Dermis blood vessel endothelial cell (primary cell): ENCODE measurements around the gene DFFB. TPM values are rescaled to one million over a fixed set of nuclear protein-coding genes. Genes with fewer than 3 reads are reported as not detected.
"Not testable (repeated sequence)": the region's sequence is repeated elsewhere in the genome, so short reads cannot be mapped to it uniquely, and the experiment has no call there.

Experiments
- DNase-seq: peaks from one replicate; pipeline ENCODE4 v3.0.0; 2010
- total RNA-seq: library from RNA; depleted of rRNA; stranded (reverse); fragments of >200 nt; gene quantifications from 2 replicates; pipeline ENCODE4 v1.2.3, GENCODE V29; 2014

The DFFB gene
- total RNA-seq, 1 donor from 2014 or later = 14.8 TPM

GRCh38 chr1:3910857-3911845 is 53.9 kb downstream of the DFFB start:
- peak; percentile 70 for DNase-seq

- DNase-seq = no peak
Observed at GRCh38 chr1:3911981-3912808, 54.9 kb downstream of the DFFB start.

GRCh38 chr1:3912809-3913685 is 55.8 kb downstream of the DFFB start:
- DNase-seq = no peak

GRCh38 chr1:3914331-3914851 is 57.1 kb downstream of the DFFB start:
- DNase-seq = no peak

- no peak for DNase-seq
Observed at GRCh38 chr1:3914911-3915310, 57.6 kb downstream of the DFFB start.

- DNase-seq = no peak
Observed at GRCh38 chr1:3915551-3916121, 58.4 kb downstream of the DFFB start.

GRCh38 chr1:3917761-3918160 is 60.5 kb downstream of the DFFB start:
- no peak for DNase-seq

GRCh38 chr1:3918359-3918758 is 61.1 kb downstream of the DFFB start:
- not testable (repeated sequence) for DNase-seq

- no peak for DNase-seq
Observed at GRCh38 chr1:3918966-3919611, 61.8 kb downstream of the DFFB start.

GRCh38 chr1:3919706-3920105 is 62.4 kb downstream of the DFFB start:
- no peak for DNase-seq

- no peak for DNase-seq
Observed at GRCh38 chr1:3921765-3922164, 64.5 kb downstream of the DFFB start.

GRCh38 chr1:3922201-3922725 is 65.0 kb downstream of the DFFB start:
- no peak for DNase-seq

- DNase-seq = no peak
Observed at GRCh38 chr1:3922851-3923250, 65.6 kb downstream of the DFFB start.

- no peak for DNase-seq
Observed at GRCh38 chr1:3923378-3924185, 66.3 kb downstream of the DFFB start.

GRCh38 chr1:3924186-3924824 is 67.0 kb downstream of the DFFB start:
- DNase-seq = no peak

GRCh38 chr1:3924825-3925220 is 67.5 kb downstream of the DFFB start:
- no peak for DNase-seq

GRCh38 chr1:3925256-3925655 is 68.0 kb downstream of the DFFB start:
- DNase-seq = no peak

GRCh38 chr1:3925762-3926161 is 68.5 kb downstream of the DFFB start:
- no peak for DNase-seq

- no peak for DNase-seq
Observed at GRCh38 chr1:3926956-3927355, 69.7 kb downstream of the DFFB start.

GRCh38 chr1:3928586-3928985 is 71.3 kb downstream of the DFFB start:
- no peak for DNase-seq
